OCI-LY3 (cell line): ENCODE measurements around the gene ERG.

Experiments
- H2AFZ ChIP-seq: fragments of 200-600, 300-600 bp; shearing (Covaris generic); 2 replicates; pipeline ENCODE4 v1.6.0; 2014; ENCODE audit warnings: antibody characterized with exemption, low read depth, low read length
- H3K27ac ChIP-seq: fragments of 200-600, 300-600 bp; sonication (generic); 2 replicates; pipeline ENCODE4 v1.5.1; 2014; ENCODE audit warnings: mild to moderate bottlenecking, low read length, moderate library complexity, mixed read lengths
- H3K27me3 ChIP-seq: fragments of 200-600, 300-600 bp; sonication (generic); 2 replicates; pipeline ENCODE4 v1.6.1; 2014; ENCODE audit warnings: low read depth, low read length, mixed read lengths
- H3K36me3 ChIP-seq: fragments of 200-600, 300-600 bp; sonication (generic); replicated peaks from 2 replicates; pipeline ENCODE3; 2014; ENCODE audit warnings: low read depth, low read length, mixed read lengths
- H3K4me1 ChIP-seq: fragments of 300-600, 200-600 bp; sonication (generic); 2 replicates; pipeline ENCODE4 v1.6.1; 2014; ENCODE audit warnings: low read length, mixed read lengths
- H3K4me2 ChIP-seq: fragments of 200-600, 300-600 bp; sonication (generic); 2 replicates; pipeline ENCODE4 v1.6.1; 2014; ENCODE audit warnings: low read length, mixed read lengths
- H3K4me3 ChIP-seq: fragments of 300-600, 200-600 bp; sonication (generic); 2 replicates; pipeline ENCODE4 v1.5.1; 2014; ENCODE audit warnings: antibody characterized with exemption, mild to moderate bottlenecking, low read length, moderate library complexity
- H3K79me2 ChIP-seq: fragments of 300-600, 200-600 bp; shearing (Covaris generic); 2 replicates; pipeline ENCODE4 v1.6.1; 2014; ENCODE audit warnings: mild to moderate bottlenecking, low read length, mixed read lengths
- H3K9ac ChIP-seq: fragments of 300-600, 200-600 bp; shearing (Covaris generic); 2 replicates; pipeline ENCODE4 v1.6.0; 2014; ENCODE audit warnings: mild to moderate bottlenecking, low read length, moderate library complexity
- H3K9me3 ChIP-seq: fragments of 200-600, 300-600 bp; shearing (Covaris generic); 2 replicates; pipeline ENCODE4 v1.6.1; 2014; ENCODE audit warnings: low read length, mixed read lengths; ENCODE audit not compliant: insufficient read depth
- H4K20me1 ChIP-seq: fragments of 200-600, 300-600 bp; sonication (generic); 2 replicates; pipeline ENCODE4 v1.6.1; 2016; ENCODE audit warnings: low read length, mixed read lengths; ENCODE audit not compliant: insufficient read depth
- EZH2phosphoT487 ChIP-seq: fragments of 200-600 bp; shearing (Covaris generic); IDR thresholded peaks from 2 replicates; pipeline ENCODE4 v1.6.1; 2018; ENCODE audit warnings: antibody characterized with exemption, mixed run types, low read depth
- TF ChIP-seq, protein P1 (sequence below): fragments of 200-600, 300-600 bp; sonication (generic); IDR thresholded peaks from 2 replicates; pipeline ENCODE4 v1.5.1; 2014; ENCODE audit warnings: antibody characterized with exemption, low read length, low read depth

Gene ERG, protein sequence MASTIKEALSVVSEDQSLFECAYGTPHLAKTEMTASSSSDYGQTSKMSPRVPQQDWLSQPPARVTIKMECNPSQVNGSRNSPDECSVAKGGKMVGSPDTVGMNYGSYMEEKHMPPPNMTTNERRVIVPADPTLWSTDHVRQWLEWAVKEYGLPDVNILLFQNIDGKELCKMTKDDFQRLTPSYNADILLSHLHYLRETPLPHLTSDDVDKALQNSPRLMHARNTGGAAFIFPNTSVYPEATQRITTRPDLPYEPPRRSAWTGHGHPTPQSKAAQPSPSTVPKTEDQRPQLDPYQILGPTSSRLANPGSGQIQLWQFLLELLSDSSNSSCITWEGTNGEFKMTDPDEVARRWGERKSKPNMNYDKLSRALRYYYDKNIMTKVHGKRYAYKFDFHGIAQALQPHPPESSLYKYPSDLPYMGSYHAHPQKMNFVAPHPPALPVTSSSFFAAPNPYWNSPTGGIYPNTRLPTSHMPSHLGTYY

DNA sequence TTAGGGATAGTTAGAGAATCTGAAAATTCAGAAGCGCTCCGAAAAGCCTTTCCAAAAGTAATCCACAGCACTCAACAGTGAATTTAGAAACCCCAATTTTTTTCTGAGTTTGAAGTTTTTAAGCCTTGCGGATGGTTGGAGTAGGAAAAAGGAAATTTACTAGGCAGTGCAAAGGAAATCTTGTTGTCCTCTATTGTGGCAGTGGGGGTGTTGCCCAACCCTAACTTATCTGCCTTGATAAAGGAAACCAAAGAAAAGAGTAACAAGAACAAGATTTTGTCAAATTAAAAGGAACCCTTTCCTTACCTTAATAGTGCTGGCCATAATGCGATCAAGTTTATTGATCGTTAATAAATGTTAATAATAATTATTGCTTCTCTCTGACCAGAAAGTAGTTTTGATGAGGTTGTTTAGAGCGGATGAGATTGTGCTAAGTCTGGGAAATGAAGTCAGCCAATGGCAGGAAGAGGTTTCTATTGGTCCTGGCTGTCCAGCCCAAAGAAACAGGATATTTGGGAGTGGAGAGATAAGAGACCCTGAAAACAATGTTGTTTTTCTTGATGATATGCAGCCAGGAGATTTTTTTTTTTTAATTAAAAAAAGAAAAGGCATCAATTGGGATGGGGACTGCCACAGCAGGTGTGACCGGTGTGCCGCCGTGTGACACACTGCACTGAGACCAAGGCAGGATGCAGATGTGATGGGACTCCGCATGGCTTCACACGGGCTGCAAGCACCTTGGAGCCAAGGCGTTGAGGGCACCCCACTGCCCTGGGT lies at the start of gene ERG:
ERG (minus strand) TSS at position 421 of the 777 bp plus-strand sequence; CDS start at position 324, 97 bp downstream.
- no peaks in the 10 kb centered on the region for H3K79me2 ChIP-seq
- H3K9ac ChIP-seq: no peak within 1 kb of the TSS
- no peaks in the 10 kb centered on the region for H3K9me3 ChIP-seq
- H3K4me1 ChIP-seq: no peaks in the 10 kb centered on the region
- no peaks in the 10 kb centered on the region for H3K36me3 ChIP-seq
- H3K27ac ChIP-seq: no peak within 1 kb of the TSS
- peaks cover 24% of the 10 kb centered on the region; the same call in 1 of the 2 replicates for H3K27me3 ChIP-seq
- H2AFZ ChIP-seq: no peak within 1 kb of the TSS
- H4K20me1 ChIP-seq: no peaks in the 10 kb centered on the region
- TF ChIP-seq EZH2phosphoT487: no peak
- TF ChIP-seq, protein P1, sequence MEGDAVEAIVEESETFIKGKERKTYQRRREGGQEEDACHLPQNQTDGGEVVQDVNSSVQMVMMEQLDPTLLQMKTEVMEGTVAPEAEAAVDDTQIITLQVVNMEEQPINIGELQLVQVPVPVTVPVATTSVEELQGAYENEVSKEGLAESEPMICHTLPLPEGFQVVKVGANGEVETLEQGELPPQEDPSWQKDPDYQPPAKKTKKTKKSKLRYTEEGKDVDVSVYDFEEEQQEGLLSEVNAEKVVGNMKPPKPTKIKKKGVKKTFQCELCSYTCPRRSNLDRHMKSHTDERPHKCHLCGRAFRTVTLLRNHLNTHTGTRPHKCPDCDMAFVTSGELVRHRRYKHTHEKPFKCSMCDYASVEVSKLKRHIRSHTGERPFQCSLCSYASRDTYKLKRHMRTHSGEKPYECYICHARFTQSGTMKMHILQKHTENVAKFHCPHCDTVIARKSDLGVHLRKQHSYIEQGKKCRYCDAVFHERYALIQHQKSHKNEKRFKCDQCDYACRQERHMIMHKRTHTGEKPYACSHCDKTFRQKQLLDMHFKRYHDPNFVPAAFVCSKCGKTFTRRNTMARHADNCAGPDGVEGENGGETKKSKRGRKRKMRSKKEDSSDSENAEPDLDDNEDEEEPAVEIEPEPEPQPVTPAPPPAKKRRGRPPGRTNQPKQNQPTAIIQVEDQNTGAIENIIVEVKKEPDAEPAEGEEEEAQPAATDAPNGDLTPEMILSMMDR: no peak
- no peak within 1 kb of the TSS for H3K4me3 ChIP-seq
- H3K4me2 ChIP-seq: no peak within 1 kb of the TSS

DNA sequence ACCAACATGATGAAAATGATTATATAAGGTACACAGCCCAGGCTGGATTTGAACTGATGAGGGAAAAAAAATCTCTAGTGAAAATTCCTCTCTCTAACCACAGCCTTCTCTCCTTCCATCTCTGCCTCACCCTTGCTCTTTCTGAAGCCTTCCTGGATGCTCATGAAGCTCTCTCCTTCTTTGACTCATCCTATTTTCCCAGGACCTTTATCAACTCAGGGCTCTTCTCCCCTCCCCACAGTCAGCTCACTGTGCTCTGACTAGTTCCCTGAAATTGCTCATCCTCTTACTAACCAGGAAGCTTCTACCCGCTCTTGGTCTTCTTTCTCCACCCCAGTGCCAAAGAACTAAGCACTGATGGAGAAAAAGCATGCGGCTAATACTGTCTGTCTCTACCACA lies 46.4 kb upstream of the ERG start:
- Histone ChIP-seq H3K9ac (no peak overlapping the region), H3K4me1 (no peaks in the 10 kb centered on the region), H3K36me3 (no peaks in the 10 kb centered on the region), H3K27me3 (no peaks in the 10 kb centered on the region), H3K79me2 (no peaks in the 10 kb centered on the region), H4K20me1 (no peaks in the 10 kb centered on the region), H3K4me3 (no peak overlapping the region), H2AFZ (no peak overlapping the region), H3K9me3 (no peaks in the 10 kb centered on the region), H3K4me2 (no peak overlapping the region), H3K27ac (no peak overlapping the region)
- TF ChIP-seq EZH2phosphoT487: no peak
- TF ChIP-seq, protein P1: no peak

DNA sequence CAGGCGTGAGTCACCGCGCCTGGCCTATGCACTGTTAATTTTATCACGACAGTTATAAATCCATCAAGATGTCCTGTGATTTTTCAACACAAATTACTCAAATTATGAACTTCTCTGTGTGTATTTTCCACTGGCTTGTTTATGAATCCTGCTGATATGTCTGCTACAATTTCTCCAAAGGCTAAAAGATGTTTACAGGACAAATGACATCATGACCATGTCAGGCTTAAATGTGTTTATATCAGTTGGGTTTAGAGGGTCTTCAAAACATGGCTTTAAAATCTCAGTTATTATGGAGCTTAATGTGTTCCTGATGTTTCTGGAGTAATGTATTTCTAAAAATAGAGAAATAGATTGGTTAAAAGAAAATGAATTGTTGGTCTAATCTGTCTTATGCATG lies 44.0 kb upstream of the ERG start:
- Histone ChIP-seq H4K20me1 (no peaks in the 10 kb centered on the region), H3K9me3 (no peaks in the 10 kb centered on the region), H3K27ac (no peak overlapping the region), H3K4me3 (no peak overlapping the region), H3K79me2 (no peaks in the 10 kb centered on the region), H2AFZ (no peak overlapping the region), H3K27me3 (no peaks in the 10 kb centered on the region), H3K4me1 (no peaks in the 10 kb centered on the region), H3K4me2 (no peak overlapping the region), H3K9ac (no peak overlapping the region), H3K36me3 (no peaks in the 10 kb centered on the region)
- no peak for TF ChIP-seq EZH2phosphoT487
- TF ChIP-seq, protein P1: no peak

DNA sequence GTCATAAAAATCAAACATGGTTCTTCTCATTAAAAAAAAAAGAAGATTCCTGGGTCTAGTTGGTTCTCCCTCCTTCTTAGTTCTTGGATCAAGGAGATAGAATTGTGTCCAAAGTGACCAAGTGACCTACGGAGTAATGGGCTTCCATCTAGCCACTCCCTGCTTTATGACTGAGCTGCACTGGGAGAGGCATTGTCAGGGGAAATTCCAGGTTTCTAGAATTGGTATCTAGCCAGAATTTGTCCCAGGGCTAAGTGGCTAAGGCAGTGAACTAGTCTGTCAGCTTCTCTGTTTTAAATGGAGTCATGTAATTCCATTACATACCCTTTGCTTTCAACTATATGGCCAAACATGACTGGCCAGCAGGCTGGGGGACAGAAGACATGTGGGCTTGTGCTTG lies 40.1 kb upstream of the ERG start:
- no peak overlapping the region for H2AFZ ChIP-seq
- H3K9me3 ChIP-seq: no peaks in the 10 kb centered on the region
- no peak overlapping the region for H3K4me2 ChIP-seq
- peaks cover 2% of the 10 kb centered on the region; the same call in 1 of the 2 replicates for H3K27me3 ChIP-seq
- no peaks in the 10 kb centered on the region for H3K36me3 ChIP-seq
- no peaks in the 10 kb centered on the region for H3K79me2 ChIP-seq
- H3K4me3 ChIP-seq: no peak overlapping the region
- no peak overlapping the region for H3K9ac ChIP-seq
- no peak overlapping the region for H3K27ac ChIP-seq
- TF ChIP-seq, protein P1: no peak
- no peak for TF ChIP-seq EZH2phosphoT487
- H4K20me1 ChIP-seq: no peaks in the 10 kb centered on the region
- H3K4me1 ChIP-seq: no peaks in the 10 kb centered on the region
